Tibial artery (tissue), 4 donors: Measurements from ENCODE around the gene RGS17.

Experiments used
- DNase-seq, 2 donors: peaks; one replicate each; pipeline ENCODE4 v3.0.0-alpha.2; 2019
- H3K27ac ChIP-seq, 2 donors: fragments of 200-600 bp; sonication (generic) in 1 of 2; 1 replicate in 1 of 2; 2 replicates in 1 of 2; pipeline ENCODE4 v1.5.1; 2018 to 2019; ENCODE audit warnings: mild to moderate bottlenecking in 1 of 2
- H3K27me3 ChIP-seq, 2 donors: fragments of 200-600 bp; sonication (generic) in 1 of 2; one replicate each; pipeline versions ENCODE4 v1.5.1 to v1.6.0; 2016 to 2019
- H3K36me3 ChIP-seq, 3 donors: fragments of 200-600 bp; sonication (generic) in 2 of 3; one replicate each; pipeline ENCODE4 v1.5.1; 2016 to 2019; ENCODE audit warnings: mild to moderate bottlenecking in 2 of 3
- H3K4me1 ChIP-seq, 4 donors: fragments of 200-600 bp; sonication (generic) in 2 of 4; 1 replicate in 3 of 4; 2 replicates in 1 of 4; pipeline ENCODE4 v1.5.1; 2016 to 2019
- H3K4me3 ChIP-seq, 2 donors: fragments of 200-600 bp; sonication (generic) in 1 of 2; 1 replicate in 1 of 2; 2 replicates in 1 of 2; pipeline ENCODE4 v1.5.1; 2018 to 2019; ENCODE audit warnings: mild to moderate bottlenecking in 2 of 2
- H3K9me3 ChIP-seq, 3 donors: fragments of 200-600 bp; sonication (generic) in 1 of 3; one replicate each; pipeline ENCODE4 v1.5.1; 2016 to 2019
- intact Hi-C: fragments of 100-400 bp; cut with DNase I; formaldehyde crosslinking; loops from one replicate; pipeline ENCODE4 v1.15.0; 2023; ENCODE audit warnings: low total_unique reads
- TF ChIP-seq, protein P1 (sequence below), 2 experiments: fragments of 200-600 bp in 1 of 2; fragments of 450-650 bp in 1 of 2; IDR thresholded peaks; one replicate each; pipeline ENCODE4 v1.5.1; 2017 to 2019; ENCODE audit warnings: antibody characterized with exemption in 2 of 2, mild to moderate bottlenecking in 1 of 2, moderate library complexity in 1 of 2

RGS17 gene

DNA sequence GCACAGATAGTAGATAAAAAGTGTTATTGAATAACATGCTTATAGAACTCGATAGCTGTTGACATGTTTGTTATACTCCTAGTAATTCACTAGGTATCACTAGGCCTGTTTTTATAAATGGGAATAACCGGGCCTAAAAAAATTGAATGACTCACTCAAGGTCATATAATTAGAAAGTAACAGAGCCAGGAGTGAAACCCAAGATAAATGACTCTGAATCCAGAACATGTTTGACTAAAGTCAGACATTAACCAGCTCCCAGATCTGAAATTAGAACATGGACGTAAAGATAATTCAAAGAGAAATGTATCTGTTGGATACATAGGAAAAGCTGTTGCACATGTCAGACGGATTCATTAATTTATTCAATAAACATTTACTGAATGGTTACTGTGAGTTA is 26.9 kb downstream of the RGS17 start:
- Histone ChIP-seq H3K4me1 (peaks cover 0 to 6% (median 0%) of the 10 kb centered on the region in 4 donors), H3K27ac (peak overlapping the region; percentile 22 to 46), H3K4me3 (no peak overlapping the region), H3K36me3 (no peaks in the 10 kb centered on the region), H3K9me3 (no peaks in the 10 kb centered on the region), H3K27me3 (no peaks in the 10 kb centered on the region)
- TF ChIP-seq, protein P1, sequence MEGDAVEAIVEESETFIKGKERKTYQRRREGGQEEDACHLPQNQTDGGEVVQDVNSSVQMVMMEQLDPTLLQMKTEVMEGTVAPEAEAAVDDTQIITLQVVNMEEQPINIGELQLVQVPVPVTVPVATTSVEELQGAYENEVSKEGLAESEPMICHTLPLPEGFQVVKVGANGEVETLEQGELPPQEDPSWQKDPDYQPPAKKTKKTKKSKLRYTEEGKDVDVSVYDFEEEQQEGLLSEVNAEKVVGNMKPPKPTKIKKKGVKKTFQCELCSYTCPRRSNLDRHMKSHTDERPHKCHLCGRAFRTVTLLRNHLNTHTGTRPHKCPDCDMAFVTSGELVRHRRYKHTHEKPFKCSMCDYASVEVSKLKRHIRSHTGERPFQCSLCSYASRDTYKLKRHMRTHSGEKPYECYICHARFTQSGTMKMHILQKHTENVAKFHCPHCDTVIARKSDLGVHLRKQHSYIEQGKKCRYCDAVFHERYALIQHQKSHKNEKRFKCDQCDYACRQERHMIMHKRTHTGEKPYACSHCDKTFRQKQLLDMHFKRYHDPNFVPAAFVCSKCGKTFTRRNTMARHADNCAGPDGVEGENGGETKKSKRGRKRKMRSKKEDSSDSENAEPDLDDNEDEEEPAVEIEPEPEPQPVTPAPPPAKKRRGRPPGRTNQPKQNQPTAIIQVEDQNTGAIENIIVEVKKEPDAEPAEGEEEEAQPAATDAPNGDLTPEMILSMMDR (IDR thresholded peaks at IDR 0.05): no peak
- no peak for DNase-seq
- intact Hi-C loops: no loop called here

DNA sequence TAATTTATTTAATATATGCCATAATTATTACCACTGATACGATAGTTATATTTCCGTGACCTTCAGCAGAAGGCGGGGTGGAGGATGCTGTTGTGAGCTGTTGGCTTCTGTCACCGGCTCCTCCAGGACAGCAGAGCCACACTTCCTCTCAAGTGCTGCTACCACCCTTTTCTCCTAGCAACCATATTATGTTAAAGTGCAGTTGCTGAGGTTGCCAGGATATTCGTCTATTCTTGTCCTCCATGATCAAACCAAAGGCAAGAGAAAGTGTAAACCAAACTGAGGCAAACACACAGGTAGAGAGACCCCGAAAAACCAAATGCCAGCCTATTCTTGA is 27.8 kb downstream of the RGS17 start:
- Histone ChIP-seq H3K27ac (peak overlapping the region in 1 of 2 donors; percentile 46), H3K4me1 (peaks cover 0 to 6% (median 0%) of the 10 kb centered on the region in 4 donors), H3K27me3 (no peaks in the 10 kb centered on the region), H3K4me3 (no peak overlapping the region), H3K36me3 (no peaks in the 10 kb centered on the region), H3K9me3 (no peaks in the 10 kb centered on the region)
- TF ChIP-seq, protein P1 (IDR thresholded peaks at IDR 0.05): no peak
- intact Hi-C loops: no loop called here
- DNase-seq: no peak

DNA sequence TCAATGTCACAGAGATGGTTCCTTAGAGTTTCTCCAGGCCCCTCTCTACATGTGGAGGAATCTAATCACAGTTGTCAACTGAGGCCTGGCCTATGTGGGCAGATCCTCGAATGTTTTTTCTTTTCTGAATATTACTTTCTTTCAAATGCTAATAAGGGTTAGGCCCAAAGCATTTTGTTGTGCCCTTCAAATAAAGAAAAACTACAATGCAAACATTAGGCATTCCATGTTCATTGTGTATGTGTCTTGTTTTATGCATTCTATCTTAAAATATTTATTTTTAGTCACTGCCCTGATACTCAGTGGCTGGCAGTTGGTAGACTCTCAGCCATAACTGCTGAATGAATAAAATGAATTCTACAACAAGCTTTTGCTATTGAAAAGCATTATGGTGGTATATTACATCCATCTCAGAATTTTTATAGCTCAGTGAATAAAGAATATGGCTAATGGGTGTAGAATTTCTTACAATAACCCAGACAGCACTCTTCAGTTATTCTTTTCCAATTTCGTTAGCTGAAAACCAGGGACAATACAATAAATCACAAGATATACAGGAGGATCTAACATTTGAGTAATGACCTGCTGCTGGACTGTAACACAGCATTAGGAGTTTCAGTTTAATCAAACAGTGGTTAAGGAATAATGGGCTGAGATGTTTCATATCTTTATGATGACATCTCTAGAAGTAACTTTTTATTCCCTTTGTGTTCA is 28.3 kb downstream of the RGS17 start:
- TF ChIP-seq, protein P1 (IDR thresholded peaks at IDR 0.05): no peak
- Histone ChIP-seq H3K4me1 (peaks cover 0 to 6% (median 0%) of the 10 kb centered on the region in 4 donors), H3K9me3 (no peaks in the 10 kb centered on the region), H3K27ac (no peak overlapping the region), H3K27me3 (no peaks in the 10 kb centered on the region), H3K4me3 (no peak overlapping the region), H3K36me3 (no peaks in the 10 kb centered on the region)
- DNase-seq: no peak
- intact Hi-C loops: no loop called here

DNA sequence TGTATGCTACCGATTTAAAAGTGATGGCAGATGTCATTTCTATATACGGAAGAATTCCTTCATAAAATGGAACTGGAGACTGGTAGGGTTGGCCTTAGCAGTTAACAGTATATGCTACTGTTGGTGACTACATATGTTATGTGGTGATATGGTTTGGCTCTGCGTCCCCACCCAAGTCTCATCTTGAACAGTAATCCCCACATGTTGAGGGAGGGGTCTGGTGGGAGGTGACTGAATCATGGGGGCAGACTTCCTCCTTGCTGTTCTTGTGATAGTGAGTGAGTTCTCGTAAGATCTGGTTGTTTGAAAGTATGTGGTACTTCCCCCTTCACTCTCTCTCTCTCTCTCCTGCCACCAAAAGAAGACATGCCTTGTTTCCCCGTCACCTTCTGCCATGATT is 29.6 kb downstream of the RGS17 start:
- H3K4me1 ChIP-seq: peaks cover 0 to 6% (median 0%) of the 10 kb centered on the region in 4 donors
- intact Hi-C loops: no loop called here
- no peaks in the 10 kb centered on the region for H3K36me3 ChIP-seq
- no peaks in the 10 kb centered on the region for H3K27me3 ChIP-seq
- TF ChIP-seq, protein P1 (IDR thresholded peaks at IDR 0.05): no peak
- no peaks in the 10 kb centered on the region for H3K9me3 ChIP-seq
- H3K27ac ChIP-seq: no peak overlapping the region
- no peak overlapping the region for H3K4me3 ChIP-seq
- DNase-seq: no peak

DNA sequence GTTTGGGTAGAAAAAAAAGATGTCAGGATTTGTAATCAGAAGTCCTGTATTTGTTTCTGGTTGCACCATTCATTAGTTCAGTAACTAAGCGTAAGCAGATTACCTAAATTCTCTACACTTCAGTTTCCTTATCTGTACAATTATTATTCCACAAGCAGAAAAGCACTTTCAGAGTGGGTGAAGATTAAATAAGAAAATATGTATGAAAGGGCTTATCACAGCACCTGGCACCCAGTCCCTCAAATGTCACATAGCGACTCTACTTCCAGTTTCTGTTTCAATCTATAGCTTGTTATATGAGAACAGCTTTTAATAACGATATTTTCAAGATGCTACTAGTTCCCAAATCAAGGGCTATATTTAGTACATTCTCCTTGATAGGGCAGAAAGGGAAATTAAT is 31.4 kb downstream of the RGS17 start:
- intact Hi-C loops: no loop called here
- no peak for DNase-seq
- Histone ChIP-seq H3K4me1 (peaks cover 0 to 3% (median 0%) of the 10 kb centered on the region in 4 donors), H3K4me3 (no peak overlapping the region), H3K27ac (no peak overlapping the region), H3K36me3 (no peaks in the 10 kb centered on the region), H3K9me3 (no peaks in the 10 kb centered on the region), H3K27me3 (no peaks in the 10 kb centered on the region)
- TF ChIP-seq, protein P1 (IDR thresholded peaks at IDR 0.05): no peak
